NCI-H460 (cell line): ENCODE data around the gene BRSK1. TPM values are rescaled to one million over a fixed set of nuclear protein-coding genes. Genes with fewer than 3 reads are reported as not detected.
A peak's percentile ranks its signal among the peaks of the same experiment; 100 is the strongest.

ENCODE experiments used
- DNase-seq: peaks from one replicate; pipeline ENCODE4 v3.0.0-alpha.2; 2016; ENCODE audit warnings: low read depth; ENCODE audit errors: extremely low read depth
- total RNA-seq: library from RNA; depleted of rRNA; stranded (reverse); fragments of >200 nt; shearing (Covaris generic); gene quantifications from 2 replicates; pipeline ENCODE4 v1.2.3, GENCODE V29; 2014

Gene BRSK1
- total RNA-seq, 1 experiment from 2014 or later, result 3.8 TPM

DNA sequence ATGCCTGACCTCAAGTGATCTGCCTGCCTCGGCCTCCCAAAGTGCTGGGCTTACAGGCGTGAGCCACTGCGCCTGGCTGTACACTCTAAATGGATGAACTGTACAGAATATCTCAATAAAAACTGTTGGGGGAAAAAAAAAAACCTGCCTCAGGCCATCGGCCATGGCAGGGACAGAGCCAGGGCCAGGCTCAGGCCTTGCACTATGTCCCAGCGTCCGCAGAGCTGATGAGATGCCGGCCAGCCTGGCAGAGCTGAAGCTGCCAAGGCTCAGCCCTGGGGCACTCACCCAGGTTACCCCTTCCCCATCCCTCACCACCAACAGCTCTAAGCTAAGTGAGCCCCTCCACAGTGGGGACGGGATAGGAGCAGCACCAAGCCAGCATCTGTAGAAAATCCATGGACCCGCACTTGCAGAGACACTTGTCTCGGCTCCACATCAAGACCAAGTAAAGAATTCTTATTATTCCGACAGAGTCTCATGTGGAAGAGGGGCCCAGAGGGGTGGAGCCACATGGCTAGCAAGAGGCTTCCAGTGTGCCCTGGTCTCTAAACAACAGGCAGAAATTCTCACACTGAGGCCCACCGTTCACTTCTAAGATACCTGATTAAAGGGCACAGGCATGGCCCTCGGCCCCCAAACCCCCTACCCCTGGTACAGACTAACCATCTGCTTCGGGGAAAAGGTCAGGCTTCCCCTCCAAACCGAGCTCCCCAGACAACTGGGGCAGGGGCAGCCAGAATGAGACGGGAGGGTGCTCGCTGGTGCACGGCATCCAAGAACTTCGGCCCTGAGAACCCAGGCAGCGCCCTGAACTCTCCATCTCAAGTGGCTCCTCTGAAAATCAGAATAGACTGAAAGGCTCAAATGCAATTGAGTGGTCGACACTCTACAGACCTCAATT lies 30.8 kb upstream of the BRSK1 start:
- no peak for DNase-seq

DNA sequence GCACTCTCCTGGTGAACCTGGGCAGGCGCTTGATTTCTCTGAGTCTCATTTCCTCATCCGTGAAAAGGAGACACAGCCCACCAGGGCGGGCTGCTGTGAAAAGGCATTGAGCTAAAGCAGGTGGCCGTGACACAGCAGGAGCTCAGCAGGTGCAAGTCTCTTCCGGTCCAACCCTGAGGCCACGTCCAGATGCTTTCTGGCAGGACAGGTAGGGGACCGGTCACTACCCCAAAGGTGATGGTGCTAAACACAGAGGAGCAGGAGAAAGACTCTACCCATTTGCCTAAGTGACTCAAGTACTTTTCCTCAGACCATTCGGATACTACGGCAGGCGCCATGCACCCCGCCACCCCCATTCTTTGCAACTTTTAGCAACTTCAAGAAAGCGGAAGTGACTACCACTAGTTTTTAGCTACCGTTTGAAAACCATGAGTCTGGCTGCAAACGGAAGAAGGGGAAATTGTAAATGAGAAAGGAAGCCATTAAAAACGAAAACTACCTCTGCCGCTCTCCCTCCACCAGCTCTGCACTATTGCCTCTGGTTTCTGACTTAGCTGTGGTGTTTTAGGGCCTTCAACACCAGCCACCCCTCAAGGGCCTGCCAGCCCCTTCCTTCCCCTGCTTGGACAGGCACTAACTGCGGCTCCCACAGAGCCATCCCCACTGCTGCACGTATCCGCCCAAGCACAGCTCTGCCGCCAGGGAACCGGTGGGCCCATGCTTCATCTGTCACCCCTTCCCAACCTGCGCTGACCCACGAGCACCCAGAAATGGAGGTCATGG lies 29.8 kb upstream of the BRSK1 start:
- DNase-seq, result no peak

DNA sequence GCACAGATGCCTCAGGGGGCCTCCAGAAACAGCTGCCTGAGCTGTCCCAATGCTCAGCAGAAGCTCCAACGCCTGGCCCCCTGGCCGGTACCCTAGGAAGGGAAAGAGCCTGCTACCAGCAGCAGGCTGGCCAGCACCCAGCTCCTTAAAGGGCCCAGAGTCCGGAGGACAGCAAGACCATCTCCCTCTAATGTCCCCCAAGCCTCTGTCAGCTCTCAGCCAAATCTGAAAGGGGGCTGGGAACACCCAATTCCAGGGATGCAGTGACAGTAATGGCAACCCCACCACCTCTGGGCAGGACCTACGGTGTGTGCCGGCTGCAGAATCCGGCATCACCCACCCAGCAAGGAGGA lies 29.2 kb upstream of the BRSK1 start:
- no peak for DNase-seq

DNA sequence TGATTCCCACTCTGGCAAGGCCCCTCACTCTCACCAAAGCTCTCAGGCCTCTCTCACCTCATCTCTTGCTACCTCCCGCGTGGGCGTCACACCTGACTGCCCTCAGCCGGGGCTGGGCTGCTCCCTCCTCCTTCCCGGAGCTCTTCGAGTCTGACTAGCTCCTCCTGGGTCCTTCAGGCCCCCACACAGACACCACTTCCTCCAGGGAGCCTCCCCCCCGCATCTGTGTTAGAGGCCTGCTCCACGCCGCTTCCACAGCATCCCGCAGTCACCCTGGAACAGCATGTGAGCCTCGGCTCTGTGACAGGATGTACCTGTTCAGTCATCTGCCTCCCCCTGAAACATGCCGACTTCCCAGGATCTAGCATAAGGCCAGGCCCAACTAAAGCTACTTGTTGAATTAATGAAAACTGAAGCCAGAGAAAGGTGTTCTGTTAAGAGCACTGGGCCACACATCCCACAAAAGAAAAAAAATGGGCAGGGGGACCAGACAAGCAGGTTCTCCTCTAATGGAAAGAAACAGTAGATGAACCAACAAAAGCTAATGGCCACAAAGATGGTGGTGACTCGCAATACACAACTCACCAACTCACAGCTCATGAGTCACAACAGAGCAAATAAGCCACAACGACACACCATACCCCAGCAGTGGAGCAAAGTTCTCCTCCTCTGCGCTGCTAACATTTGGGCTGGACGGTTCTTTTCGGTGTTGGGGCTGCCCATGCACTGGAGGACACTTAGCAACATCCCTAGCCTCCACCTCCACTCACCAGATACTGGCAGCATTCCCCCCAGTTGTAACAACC lies 28.0 kb upstream of the BRSK1 start:
- no peak for DNase-seq

DNA sequence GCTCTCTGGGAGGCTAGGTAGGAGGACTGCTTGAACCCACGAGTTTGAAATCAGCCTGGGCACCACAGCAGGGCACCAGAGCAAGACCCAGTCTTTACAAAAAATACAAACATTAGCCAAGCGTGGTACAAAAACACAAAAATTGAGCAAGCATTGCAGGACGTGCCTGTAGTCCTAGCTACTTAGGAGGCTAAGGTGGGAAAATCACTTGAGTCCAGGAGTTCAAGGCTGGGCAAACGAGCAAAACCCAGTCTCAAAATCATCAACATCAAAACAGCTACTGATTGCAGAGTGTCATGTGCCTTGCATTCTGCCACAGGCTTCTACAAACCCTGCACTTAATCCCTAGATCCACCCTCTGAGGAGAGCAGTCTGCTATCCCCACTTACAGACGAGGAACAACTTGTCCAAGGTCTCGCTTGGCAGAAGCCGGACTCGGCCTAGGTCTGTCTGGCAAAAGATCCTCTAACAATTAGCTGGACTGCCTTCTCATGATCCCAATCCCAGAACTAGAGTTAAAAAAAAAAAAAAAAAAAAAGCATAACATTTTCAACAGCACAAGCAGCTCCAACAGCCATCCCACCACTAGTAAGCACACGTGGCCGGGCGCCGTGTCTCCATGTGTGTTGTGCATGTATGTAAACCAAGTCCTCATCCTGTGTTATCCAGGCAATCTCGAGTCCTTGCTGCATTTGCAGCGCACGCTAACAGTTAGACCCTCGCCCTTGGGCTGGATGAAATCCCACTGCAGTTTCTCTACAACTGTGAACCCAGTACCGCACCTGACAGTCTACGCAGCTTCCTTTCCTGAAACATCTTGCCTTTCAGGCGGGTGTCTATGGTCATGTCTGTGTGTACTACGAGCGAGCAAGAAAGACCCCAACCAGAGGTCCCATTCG lies 27.0 kb upstream of the BRSK1 start:
- no peak for DNase-seq

DNA sequence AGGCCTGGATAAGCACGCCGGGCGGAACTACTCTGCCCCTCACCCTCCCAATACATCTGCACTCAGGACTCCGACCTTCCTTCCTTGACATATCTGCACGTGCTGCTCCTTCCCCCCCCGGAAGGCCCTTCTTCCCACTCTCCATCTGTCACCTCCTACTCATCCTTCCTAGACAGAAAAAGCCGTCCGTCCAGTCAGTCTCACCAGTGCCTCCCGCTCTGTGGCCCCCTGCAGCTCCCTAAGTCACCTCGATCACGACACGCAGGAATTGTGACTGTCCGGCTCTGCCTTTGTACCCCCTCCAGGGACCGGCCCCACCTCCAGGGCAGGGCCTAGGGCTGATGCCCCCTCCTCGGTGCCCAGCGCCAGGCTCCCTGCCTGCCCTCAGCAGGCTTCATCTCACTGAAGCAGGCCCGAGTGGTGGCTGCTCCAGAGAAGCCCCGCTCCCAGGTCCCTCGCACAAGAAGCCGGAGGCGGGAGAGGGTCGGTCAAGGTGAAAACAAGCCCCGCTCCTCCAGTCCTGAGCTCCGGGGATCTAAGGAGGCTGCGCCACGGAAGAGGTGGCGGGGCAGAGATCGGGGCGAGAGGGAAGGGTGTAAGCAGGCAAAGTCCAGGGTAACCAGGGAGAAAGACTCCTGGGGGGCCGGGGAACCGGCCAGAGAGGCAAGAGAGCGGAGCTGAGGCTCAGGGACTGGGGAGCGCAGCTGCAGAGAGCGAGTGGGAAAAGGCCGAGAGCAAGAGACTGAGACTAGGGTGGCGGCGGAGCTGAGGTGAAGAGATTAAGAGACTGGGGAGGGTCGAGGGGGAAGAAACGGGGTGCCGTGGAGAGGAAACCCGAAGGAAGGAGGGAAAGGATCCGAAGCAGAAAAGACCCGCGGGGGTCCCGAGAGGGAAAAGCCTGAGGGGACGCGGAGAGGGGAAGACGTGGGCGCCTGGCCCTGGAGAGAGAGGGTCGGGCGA lies 26.1 kb upstream of the BRSK1 start:
- no peak for DNase-seq

DNA sequence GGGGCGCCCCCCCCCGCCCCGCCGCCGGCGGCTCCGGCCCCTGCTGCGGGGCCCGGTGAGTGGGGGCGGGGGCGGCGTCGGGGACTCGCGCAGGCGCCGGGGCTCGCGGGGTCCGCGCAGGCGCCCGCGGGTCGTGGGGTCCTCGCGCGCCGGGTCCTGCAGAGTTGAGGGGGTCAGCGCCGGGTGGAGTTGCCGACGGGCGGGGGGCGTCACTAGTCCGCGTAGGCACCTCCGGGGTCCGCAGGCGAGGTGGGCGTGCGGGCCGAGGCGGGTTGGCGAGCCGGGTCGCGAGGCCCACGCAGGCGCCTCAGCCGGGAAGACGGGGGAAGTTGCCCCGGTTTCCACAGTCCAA lies 25.3 kb upstream of the BRSK1 start:
- no peak for DNase-seq

DNA sequence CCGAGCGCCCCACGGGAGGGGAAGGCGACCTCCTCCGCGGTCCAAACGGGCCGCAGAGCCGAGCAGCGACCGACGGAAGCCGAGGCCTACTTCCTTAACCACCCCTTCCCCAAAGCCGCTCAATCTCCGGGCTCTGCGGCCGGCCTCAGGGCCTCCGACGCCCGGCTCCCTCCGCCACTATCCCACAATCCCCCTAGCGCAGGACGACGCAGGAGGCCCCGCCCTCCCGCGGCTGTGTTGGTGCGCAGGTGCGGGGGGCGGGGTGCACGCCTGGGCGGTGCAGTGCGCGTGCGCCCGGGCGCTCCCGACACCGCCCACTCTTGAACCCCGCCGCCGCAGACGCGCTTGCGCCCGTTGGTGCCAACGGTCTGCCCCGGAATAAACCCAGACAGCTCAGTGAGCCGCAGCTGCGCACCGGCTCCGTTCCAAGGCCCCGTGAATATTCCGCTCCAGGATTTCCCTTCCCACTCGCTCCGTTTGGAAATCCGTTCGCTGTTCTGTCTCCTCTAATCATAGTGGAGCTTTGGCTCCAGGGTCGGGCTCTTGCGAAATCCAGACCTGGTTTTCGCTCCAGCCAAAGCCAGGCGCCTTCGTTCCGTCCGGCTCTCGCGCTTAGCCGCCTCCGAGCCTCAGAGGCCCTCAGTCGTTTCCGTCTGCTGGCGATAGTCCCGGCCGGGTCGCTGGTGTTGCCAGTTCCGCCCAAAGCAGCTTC lies 24.8 kb upstream of the BRSK1 start, which contains the start of gene PPP6R1:
Gene PPP6R1, minus strand, starts transcription at position 190 of the 712 bp plus-strand sequence. CDS start 11,914 bp downstream, outside the sequence.
- DNase-seq, result peak; percentile 98

DNA sequence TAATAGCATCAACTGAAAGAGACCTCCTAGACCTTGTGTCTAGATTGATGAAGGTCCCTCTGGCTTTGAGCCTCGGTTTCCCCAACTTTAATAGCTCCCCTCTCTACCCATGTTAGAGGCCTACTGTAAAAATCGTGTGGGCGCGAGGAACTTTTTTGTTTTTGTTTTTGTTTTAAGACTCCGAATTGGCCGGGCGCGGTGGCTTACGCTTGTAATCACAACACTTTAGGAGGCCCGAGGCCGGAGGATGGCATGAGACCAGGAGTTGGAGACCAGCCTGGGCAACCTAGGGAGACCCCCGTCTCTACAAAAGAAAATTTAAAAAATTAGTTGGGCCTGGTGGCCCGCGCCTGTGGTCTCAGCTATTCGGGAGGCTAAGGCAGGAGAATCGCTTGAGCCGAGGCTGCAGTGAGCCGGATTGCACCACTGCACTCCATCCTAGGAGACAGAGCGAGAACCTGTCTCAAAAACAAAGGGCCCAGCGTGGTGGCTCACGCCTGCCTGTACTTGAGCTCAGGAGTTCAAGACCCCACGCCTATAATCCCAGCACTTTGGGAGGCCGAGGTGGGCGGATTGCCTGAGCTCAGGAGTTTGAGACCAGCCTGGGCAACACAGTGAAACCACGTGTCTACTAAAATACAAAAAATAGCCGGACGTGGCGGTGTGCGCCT lies 24.1 kb upstream of the BRSK1 start:
- no peak for DNase-seq

DNA sequence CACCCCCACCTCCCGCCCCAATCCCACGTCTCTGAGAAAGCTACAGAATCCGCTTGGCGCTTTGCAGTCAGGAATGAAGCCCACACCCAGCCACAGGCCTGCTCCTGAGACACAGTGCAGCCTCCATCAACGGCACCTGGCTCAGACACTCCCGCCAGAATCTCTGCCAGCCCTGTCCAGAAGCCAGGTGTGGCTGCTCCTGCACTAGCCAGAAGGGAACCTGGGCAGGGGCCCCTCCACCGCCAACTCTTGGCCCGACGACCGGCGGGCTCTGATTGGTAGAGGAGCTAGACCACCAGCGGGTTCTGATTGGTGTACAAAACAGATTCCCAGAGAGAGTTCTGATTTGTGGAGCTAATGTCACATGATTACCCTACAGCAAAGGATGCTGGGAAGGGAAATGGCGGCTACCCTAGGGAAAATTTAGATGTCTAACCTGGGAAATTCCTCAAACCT lies 22.1 kb upstream of the BRSK1 start:
- DNase-seq, result no peak

DNA sequence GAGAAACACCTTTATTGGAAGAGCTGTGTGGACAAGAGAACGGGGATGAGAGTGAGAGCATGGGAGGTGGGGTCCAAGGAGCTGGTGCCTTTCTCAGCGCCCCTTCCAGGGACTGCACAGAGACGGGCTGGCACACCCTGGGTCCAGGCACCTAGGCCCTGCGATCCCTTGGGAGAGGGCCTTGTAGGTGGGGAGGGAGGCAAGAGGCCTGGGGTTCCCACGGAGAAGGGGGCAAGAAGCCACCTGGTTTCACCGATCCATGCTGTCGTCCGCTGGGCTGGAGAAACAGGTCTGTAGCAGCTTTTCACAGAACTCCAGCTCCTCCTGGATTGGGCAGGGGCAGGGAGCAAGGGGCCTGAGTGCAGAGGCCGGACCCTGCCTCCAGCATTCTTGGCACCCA lies 21.4 kb upstream of the BRSK1 start:
- no peak for DNase-seq

DNA sequence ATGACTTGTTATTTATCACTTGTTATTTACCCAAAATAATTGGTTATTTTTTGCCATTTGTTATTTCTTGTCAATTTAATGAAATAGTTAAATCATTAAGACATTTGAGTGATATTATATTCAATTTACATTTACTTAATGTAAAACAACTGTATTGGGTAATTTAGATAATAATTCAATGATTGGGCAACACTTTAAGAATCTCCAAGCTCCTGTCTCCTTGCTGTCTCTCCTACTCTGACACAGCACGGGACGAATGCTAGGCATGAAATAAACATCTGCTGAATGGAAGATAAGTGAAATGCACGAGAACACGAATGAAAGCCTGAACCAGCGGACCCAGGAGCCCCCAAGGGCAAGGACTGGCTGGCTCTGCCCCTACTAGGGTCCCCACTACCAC lies 19.3 kb upstream of the BRSK1 start:
- no peak for DNase-seq

DNA sequence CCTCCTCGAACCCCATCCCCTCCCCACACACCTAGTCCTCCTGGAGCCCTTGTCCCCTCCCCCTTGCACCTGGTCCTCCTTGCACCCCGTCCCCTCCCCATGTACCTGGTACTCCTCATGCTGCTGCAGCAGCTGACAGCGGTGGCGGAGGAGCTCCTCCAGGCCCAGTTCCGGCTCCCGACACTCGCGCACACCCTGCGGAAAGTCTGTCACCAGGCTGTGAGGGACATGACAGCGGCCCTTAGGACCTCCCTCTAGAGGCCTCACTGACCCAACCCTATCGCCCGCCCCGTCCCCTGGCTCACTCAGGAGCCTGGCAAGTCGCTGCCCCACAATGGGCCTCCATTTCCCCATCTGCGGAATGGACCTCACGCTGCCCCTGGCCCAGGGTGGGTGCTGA lies 18.6 kb upstream of the BRSK1 start:
- no peak for DNase-seq

DNA sequence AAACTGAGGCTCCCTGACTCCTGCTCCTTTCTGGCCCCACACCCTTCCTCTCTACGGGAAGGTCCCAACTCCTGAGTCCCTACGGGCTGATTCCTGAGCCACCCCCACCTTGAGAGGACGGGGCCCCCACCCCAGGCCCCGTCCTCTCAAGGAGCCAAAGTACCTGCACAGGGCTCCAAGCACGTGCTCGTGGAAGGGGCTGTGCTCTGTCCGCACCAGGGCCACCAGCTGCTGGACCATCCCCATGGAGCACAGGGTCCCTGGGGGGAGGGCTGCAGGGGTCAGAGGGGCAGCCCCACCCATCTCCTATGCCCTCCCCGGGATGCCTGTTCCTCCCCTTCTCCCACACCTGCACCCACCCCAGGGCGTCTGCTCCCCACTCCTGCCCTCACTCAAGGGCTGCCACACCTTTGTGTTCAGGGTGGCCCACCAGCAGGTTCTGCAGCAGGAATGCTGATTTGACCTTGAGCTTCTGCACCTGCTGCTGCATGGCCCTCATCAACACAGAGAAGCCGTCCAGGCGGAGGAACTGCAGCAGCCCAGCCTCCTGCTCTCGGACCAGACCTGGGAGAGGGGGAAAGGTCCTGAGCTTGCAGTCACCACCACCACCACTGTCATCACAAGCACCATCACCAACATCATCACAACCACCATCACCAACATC lies 17.9 kb upstream of the BRSK1 start:
- DNase-seq, result no peak

DNA sequence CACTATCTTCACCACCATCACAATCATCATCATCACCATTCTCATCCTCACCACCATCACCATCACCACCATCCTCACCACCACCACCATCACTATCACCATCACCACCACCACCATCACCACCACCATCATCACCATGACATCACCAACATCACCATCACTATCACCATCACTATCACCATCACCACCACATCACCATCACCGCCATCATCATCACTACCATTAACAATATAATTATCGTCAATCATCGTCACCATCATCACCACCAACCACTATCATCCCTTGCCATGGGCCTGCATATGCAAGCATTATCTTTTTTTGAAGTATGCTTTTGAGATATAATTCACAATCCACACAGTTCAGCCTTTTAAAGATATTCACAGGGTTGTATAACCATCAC lies 17.4 kb upstream of the BRSK1 start:
- DNase-seq, result no peak

DNA sequence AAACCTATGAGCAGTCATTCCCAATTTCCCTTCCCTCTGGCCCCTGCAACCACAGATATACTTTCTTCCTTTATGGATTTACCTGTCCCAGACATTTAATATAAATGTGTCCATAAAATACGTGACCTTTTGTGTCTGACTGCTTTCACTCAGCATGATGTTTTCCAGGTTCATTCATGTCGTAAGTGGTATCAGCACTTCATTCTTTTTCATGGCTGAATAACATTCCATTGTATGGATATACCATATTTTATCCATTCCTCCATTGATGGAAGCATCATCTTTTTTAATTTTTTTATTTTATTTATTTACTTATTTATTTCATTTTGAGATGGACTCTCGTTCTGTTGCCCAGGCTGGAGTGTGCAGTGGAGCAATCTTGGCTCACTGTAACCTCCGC lies 17.0 kb upstream of the BRSK1 start:
- DNase-seq, result no peak

DNA sequence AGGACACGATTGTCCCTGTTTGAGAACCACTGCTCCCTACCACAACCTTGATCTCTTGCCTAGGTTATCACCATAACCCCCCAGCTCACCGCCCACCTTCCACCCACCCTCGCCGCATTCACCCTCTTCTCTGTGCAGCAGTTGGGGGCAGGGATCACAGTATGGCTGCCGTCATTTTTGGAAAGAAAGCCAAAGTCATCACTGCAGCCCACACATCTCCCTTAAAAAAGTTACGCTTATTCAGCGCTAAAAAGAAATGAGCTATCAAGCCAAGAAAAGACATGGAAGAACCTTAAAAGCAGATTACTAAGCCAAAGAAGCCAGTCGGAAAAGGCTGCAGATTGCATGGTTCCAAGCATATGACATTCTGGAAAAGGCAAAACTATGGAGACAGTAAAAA lies 14.5 kb upstream of the BRSK1 start:
- DNase-seq, result no peak
